Activated CD8-positive, alpha-beta memory T cell treated with anti-CD3 and anti-CD28 coated beads for 36 hours (primary cell): Measurements from ENCODE around the gene FAM72D. TPM values are rescaled to one million over a fixed set of nuclear protein-coding genes. Genes with fewer than 3 reads are reported as not detected.
"Not testable (repeated sequence)": the region's sequence is repeated elsewhere in the genome, so short reads cannot be mapped to it uniquely, and the experiment has no call there.

ENCODE experiments used
- CTCF ChIA-PET: fragments of 350-600 bp; sonication (Branson Sonifier 250); formaldehyde crosslinking; loops from one replicate; lab custom pipeline; 2021; ENCODE audit warnings: antibody characterized with exemption; lab: Charles Lee
- POLR2A ChIA-PET: fragments of 350-600 bp; sonication (Branson Sonifier 250); formaldehyde crosslinking; loops from one replicate; lab custom pipeline; 2021; ENCODE audit warnings: antibody characterized with exemption; lab: Charles Lee
- total RNA-seq, 2 experiments: library from RNA; stranded (reverse); gene quantifications; one replicate each; pipeline ENCODE4 v1.2.3, GENCODE V29; 2021

The FAM72D gene
- total RNA-seq, 2 experiments from 2014 or later, result 12.0 to 13.4 TPM

DNA sequence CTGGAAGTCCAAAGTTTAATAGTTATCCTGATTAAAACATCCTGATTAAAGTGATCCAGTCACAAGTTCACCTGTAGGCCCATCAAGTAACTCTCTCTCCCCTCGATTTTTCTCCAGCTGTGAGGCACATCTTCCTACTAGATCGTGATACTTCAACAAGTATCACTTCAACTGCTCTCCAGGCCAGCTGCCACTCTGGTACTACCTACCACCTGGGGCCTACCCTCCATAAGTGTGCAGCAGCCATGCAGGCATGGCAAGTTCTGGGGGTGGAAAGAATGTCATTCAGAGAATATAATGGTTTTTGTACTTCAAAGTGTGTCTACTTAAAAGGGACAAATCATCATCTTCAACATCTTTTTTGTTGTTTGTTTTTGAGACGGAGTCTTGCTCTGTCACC, 15.6 kb upstream of the FAM72D start:
- POLR2A ChIA-PET, CTCF ChIA-PET: not testable (repeated sequence)

DNA sequence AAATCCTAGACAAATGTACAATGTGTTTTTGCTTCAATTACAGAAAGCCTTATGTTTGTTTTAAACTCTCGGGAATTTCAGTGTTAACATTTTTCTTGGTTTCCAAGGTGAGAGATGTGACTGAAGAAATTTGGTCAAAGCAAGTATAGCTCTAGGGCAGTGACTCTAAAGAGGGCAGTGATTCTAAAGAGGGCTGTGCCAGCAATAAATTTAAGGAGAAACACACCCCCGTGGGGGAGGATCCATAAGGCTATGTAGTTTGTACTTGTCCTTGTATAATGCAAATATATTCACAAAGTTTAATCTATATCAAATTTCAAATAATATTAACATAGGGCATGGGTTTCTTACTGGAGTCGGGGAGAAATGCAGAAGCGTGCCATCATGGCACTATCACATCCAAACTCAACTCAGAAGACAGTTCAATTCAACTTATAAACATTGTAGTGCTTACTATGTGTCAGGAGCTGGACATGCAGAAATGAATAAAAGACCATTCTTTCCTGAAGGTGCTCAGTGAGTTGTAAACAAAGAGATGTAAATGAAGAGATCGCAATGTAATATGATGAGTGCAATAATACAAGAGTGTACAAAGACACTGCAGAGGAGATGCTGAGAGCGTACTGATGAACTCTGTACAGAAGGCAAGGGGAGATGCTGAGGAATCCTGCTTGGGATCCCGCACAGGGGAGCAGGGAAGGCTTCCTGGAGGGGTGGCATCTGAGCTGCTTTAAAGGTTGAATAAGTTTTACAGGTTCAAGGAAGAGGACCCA, 13.1 kb upstream of the FAM72D start:
- CTCF ChIA-PET, result not testable (repeated sequence)

GRCh38 chr1:145093517-145094149, 2.1 kb upstream of the FAM72D start:
- POLR2A ChIA-PET, CTCF ChIA-PET: not testable (repeated sequence)

More for the DNA sequence above, 13.1 kb upstream of the FAM72D start:
- POLR2A ChIA-PET, result not testable (repeated sequence)

- POLR2A ChIA-PET, CTCF ChIA-PET: not testable (repeated sequence)
Observed at GRCh38 chr1:145094655-145095211, 1.0 kb upstream of the FAM72D start.

GRCh38 chr1:145101725-145102124, 6.0 kb downstream of the FAM72D start:
- CTCF ChIA-PET, POLR2A ChIA-PET: not testable (repeated sequence)

- POLR2A ChIA-PET, CTCF ChIA-PET: not testable (repeated sequence)
Observed at GRCh38 chr1:145103294-145103693, 7.5 kb downstream of the FAM72D start.

- CTCF ChIA-PET, POLR2A ChIA-PET: not testable (repeated sequence)
Observed at GRCh38 chr1:145111674-145112073, 15.9 kb downstream of the FAM72D start.

- POLR2A ChIA-PET, CTCF ChIA-PET: not testable (repeated sequence)
Observed at GRCh38 chr1:145112703-145113102, 16.9 kb downstream of the FAM72D start.

DNA sequence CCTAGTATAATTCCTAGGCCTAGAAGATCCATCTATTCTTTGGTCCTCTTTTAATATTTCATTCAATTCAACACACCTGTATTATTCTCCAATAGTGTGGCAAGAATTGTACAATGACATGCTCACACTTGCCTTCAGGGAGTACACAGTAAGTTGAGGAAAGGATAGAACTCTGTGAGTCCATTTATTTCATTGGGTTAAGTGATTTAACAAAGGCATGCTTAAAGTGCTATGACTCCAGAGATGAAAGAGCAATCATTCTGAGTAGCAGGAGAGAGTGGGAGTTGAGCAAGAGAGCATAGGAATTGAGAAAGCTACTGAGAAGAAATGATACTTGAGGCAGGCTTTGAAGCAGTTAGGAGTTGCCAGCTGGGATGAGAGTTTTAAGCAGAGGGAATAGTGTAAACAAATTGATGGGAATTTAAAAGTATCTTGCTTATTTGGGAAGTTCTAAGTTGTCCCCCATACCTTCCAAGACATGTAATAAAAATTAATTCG, 18.8 kb downstream of the FAM72D start:
- CTCF ChIA-PET, POLR2A ChIA-PET: not testable (repeated sequence)

DNA sequence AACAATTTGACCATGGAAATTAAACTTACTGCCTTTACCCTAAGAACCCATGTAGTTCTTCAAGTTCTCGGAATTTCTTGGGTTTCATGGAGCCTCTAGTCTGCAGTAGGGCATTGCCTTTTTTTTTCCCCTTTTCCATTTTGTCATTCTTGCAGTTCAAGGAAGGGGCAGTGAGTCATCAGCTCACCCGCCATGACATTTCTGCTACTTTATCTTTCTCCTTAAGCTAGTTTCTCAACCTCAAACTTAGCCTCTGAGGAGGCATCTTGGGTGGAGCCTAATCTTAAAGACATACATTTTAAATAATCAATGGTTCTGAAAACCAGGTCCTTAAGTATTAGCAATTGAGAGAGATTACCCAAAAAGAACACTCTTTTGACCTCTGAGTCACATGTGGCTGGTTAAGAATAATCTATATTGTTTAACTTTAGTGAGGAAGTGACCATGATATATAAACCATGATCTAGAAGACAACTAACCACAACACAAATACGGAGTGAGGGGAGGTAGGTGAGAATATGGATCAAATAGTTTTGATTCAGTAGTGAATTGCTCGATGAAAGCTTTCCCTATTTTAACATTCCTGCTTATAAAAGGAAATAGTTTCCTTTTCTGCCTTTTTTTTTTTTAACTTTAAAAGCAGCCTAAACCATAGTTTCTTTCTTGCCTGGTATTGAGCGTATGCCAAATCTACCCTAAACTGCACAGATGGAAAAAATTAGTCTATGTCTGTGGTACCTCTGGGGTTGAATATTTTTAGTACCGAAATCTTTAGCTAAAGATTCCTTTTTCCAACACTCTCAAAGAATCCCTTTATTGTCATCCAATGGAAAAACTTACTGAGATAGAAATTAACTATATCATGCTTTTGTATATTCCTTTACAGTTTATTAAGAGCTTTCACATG, 20.1 kb downstream of the FAM72D start:
- CTCF ChIA-PET, POLR2A ChIA-PET: not testable (repeated sequence)

- POLR2A ChIA-PET, CTCF ChIA-PET: not testable (repeated sequence)
Observed at GRCh38 chr1:145119842-145120241, 24.1 kb downstream of the FAM72D start.

DNA sequence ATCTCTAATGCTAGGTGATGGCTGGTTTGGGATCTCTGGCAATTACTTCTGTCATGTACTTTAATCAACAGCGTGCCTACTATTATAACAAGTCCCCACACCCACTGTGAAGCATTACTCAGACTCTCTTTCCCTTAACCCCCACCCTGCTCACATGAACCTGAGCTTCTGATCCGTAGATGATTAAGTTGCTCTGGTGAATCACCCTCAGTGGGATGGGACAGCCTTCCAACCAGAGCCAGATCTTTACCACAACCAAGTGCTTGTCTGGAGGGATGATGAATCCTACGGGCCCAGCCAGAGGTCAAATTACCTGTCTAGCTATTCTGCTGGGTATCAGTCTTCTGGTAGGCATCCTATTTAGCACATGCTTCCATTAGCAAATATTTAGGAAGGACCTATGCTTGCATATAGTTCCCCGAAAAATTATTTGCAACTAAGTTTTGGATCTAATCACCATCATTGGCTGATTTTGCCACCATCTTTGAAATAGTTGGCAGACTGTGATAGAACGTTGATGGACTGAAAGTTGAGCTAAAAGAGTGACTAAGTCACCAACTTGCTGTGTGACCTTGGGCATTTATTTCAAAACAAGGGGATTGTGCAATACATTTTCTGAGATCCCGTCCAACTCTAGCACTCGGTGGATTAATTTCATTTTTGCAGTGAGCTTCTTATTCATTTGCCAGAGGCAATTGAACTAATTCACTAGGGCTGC, 26.7 kb downstream of the FAM72D start:
- POLR2A ChIA-PET, result not testable (repeated sequence)

GRCh38 chr1:145123062-145123395, 27.3 kb downstream of the FAM72D start:
- CTCF ChIA-PET, result not testable (repeated sequence)

More for the DNA sequence above, 26.7 kb downstream of the FAM72D start:
- CTCF ChIA-PET, result not testable (repeated sequence)

DNA sequence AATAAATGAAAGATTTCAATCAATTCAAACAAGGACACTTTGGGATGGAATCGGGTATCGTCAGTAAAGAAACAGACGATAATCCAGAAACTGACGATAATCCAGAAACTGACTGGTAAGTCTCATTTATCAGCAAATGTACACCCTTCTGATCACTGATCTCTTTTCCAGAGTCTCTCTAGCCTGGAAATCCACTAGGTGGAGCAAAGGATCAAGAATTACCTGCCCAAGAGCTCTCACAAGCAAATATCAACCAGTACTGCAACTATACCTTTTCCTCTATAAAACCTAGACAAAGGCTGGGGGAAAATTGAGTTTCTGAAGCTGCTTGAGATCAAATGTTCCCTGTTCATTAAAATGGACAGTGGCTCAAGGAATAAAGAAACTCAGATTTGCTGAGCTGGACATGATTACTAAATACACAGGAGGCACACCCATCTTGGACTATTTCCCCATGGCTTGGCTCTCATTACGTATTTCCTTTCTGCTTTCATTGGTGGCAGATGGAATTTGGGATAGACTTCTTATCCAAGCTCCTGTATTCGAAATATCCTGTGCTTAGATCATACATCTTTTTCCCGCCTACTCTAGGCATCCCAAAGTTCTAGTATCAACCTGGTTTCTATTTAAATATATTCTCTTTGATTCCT, 28.3 kb downstream of the FAM72D start:
- POLR2A ChIA-PET, CTCF ChIA-PET: not testable (repeated sequence)

More at GRCh38 chr1:145123062-145123395, 27.3 kb downstream of the FAM72D start:
- POLR2A ChIA-PET, result not testable (repeated sequence)

DNA sequence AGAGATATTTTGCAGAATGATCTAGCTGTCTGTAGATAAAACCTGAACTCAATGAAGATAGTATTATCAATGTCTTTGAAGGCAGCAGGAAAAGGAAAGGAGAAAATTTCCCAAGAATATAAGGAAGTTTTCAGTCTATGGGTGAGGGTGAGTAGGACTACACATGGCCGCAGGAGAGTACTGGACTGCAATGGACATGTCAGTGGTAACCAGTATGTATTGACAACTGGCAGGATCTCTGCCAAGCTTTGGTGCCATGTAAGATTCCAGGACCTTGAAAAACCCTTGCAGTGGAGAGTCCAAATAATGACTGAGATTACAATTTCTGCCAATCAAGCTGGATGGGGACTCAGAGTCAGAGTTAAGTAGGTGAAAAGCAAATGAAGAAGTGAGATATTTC, 29.3 kb downstream of the FAM72D start:
- CTCF ChIA-PET, POLR2A ChIA-PET: not testable (repeated sequence)

DNA sequence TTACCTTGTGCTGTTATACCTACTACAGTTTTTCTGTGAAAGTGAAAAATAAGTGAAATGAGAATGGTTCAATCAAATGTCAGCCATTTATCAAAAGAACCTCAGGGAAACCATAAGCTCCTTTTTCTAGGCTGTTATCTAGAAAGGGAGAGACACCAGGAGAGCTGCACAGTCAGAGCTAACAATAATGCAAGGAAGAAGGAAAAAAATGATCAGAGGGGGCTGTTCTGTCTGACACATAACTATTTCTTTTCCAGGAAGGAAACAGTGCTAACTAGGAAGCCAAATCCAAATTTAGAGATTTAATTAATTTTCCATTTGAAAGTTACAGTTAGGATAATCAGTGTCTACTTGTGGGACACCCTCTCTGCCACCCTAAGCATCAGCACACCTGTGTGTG, 31.4 kb downstream of the FAM72D start:
- POLR2A ChIA-PET, CTCF ChIA-PET: not testable (repeated sequence)

DNA sequence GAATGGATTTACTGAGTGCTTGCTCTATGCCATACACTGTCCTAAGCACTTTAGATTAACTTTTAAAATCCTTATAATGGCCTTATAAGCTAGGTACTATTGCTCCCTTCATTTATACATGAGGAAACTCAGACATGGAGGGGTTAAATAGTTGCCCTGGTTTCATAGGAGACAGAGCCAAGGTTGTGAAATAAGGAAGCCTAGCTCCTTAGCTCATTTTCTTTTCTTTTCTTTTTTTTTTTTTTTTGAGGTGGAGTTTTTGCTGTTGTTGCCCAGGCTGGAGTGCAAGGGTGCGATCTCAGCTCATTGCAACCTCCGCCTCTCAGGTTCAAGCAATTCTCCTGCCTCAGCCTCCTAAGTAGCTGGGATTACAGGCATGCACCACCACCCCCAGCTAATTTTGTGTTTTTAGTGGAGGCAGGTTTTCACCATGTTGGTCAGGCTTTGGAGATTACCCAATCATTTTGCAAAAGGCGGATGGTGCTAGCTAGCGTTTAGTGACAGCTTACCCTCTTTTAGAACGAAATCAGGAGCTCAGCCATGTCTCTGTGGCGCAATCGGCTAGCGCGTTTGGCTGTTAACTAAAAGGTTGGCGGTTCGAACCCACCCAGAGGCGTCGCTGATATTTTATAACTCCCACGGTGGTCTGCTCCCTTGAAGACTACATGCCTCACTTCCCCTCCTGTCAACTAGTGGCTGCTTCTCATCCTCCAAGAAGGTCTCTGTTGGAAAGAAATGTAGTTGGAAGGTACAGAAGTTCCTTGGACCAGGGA, 33.1 kb downstream of the FAM72D start:
- POLR2A ChIA-PET, CTCF ChIA-PET: not testable (repeated sequence)

- CTCF ChIA-PET, POLR2A ChIA-PET: not testable (repeated sequence)
Observed at GRCh38 chr1:145134476-145134875, 38.7 kb downstream of the FAM72D start.
